Kidney capillary endothelial cell (primary cell): ENCODE measurements around the gene CLRN2.

Experiments used
- DNase-seq: peaks from one replicate; pipeline ENCODE4 v3.0.0-alpha.2; 2018; ENCODE audit warnings: low spot score

The CLRN2 gene

GRCh38 chr4:17514865-17515264, at the start of gene CLRN2:
Gene CLRN2, plus strand, starts transcription at chr4:17515165. Its CDS starts 102 bp downstream, at chr4:17515267.
- no peak for DNase-seq

- peak; percentile 46 for DNase-seq
These were observed 46.2 kb upstream of the CLRN2 start for GRCh38 chr4:17468619-17469221.

DNA sequence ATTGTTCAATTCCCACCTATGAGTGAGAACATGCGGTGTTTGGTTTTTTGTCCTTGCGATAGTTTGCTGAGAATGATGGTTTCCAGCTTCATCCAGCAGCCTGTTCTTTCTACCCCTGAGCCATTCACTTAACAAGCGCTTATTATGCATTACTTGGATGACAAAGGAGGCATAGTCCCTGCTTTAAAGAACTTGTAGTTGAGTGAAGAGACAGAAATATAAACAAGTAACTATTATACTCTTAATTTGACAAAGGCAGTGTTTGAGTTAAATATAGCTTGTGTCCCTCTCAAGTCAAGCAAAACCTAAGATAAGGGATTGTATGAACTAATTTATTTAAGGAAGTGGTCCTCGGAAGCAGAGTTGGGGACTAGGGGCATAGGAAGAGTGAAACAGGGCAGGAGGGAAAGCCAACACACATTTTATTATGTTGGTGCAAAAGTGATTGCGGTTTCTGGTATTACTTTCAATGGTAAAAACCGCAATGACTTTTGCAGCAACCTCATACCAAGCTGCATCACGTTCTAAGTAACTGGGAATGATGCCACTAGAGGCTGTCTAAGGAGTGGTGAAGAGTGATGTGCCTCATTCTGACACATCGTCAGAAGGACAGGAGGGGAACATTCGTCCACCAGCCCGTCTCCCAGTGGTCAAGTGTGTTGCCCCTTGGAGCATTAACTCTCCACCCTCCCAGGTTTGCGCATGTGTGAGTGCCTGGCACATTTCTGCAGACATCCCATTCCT, 44.9 kb upstream of the CLRN2 start:
- no peak for DNase-seq

DNA sequence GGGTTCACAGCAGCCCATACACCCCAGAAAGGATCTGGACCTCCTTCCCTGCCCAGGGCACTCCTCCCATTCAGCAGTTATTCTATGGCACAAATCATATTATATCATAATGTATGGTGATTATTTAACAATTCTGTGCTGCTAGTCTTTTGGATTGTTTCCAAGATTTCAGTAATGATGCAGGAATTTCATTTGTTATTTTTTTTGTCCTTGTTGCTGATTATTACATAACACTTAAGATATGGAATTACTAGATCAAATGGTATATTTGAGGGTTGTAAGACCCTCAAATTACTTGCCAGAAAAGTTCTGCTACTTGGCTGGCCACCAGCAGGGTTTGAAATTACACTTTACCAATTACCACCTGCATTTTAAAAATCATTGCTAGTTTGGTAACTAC, 39.5 kb upstream of the CLRN2 start:
- no peak for DNase-seq

DNA sequence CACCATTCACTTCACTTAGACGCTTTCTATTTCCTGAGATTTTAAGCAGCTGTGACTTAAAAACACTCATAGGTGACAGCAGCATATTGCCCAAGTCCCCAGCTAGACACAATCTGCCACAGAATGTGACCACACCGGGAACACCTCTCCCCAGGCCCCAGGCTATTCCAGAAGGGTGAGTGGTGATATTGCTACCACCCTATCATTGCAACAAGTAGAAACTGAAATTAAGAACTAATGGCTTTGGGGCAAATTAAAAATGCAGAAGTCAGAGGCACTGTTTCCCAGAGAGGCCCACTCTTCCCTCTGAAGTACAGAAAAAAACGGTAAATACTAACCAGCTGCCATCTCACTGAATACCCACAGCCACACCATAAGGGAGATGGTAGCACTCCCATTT, 38.1 kb upstream of the CLRN2 start:
- DNase-seq: no peak

GRCh38 chr4:17477774-17478472, 37.0 kb upstream of the CLRN2 start:
- DNase-seq: no peak

DNA sequence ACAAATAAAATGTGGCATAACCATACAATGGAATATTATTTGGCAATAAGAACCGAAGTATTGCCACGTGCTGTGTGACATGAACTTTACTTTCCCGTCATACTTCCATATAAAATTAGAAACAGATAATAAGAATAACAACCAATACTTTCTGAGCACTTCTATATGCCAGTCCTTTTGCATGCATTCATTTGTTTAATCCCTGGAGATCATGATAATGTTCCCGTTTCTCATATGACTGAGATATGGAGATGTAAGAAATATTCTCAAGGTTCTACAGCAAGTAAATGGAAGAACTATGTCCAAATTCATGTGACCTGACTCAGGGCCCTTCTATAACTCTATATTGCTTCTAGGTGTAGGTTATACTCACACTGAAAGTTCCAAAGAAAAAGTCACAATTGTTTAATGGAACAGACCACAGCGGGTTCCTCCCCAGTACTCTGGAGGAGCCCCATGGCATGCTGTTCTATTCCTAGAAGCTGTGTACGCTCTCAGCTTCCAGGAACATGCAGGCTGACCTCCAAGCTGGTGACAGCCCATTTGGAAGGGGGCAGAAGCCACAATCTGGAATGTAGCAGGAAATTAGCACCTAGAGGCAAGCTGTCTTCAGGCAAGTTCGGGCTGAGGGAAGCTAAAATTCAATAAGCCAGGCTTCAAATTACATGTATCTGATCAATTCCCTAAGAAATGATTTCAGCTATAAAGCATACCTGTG, 34.6 kb upstream of the CLRN2 start:
- DNase-seq: no peak

GRCh38 chr4:17480955-17481354, 34.0 kb upstream of the CLRN2 start:
- DNase-seq: no peak

DNA sequence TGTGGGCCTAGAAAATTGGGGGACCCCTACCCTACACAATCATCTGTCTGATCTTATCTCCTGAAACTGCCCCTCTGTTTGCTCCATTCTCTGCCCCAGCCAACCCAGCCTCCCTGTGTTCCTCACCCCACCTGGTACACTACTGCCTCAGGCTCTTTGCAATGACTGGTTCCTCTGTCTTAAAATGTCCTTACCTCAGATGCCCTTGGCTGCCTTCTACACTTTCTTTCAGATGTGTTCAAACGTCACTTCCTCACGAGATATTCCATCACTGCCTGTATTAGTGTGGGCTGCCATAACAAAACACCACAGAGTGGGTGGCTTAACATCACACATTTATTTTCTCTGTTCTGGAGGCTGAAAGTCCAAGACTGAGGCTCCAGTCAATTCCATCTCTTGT, 32.2 kb upstream of the CLRN2 start:
- no peak for DNase-seq

DNA sequence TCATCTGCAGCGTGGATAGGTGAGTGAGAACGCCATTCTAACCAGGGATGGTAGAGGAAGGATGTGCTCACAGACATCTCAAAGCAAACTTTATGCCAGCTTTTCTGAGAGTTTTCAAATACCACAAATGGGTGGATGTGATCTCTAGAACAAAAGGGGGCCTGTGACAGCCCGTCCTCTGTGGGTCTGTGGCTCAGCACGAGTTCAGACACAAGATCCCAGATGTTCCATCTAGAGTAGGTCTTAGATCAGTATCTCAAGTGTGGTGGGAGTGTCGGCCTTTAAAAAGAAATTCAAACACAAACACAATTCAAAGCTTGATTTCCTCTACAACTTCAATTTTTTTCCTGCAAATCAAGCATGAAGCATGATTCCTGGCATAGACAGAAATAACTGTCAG, 25.8 kb upstream of the CLRN2 start:
- no peak for DNase-seq

DNA sequence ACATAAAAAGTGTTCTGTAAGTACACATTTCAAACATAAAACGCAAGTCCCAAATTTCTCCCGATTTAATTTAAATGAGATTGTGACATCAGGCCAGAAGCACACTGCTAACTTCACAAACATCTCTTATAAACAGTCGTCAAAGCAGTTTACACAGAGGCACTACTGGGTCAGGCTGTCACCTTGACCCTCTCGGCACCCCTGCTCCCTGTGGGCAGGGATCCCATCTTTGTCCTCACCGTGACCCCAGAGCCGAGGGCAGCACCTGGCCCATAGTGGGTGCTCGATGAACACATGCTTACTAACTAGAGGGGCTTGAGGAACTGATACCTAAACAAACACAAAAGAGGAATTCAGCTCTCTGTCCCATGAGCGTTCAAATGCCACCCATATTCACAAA, 25.2 kb upstream of the CLRN2 start:
- DNase-seq: no peak

DNA sequence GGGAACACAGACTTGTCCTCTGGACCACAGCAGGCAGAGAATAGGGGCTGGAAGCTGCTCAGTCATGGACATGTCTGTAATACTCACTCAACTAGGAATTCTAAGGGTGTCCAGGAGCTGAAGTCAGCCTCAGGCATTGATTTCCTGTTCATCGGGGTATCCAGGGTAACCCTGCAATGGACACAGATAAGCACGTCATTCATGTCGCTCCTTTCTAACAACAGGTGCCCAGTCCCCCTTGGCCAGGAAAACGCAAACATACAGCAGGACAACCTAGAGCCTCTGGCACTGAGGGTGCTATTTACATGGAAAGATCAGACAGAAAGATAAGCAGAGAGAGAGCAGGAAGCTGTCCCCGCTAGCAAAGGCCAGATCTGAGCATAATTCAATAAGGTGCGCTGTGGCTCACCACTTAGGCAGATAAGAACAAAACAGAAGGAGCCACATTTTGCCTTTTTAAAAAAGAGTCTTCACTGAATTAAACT, 24.3 kb upstream of the CLRN2 start:
- DNase-seq: no peak

- no peak for DNase-seq
These were observed 23.8 kb upstream of the CLRN2 start for GRCh38 chr4:17491196-17491595.

- no peak for DNase-seq
These were observed 22.8 kb upstream of the CLRN2 start for GRCh38 chr4:17492058-17492741.

DNA sequence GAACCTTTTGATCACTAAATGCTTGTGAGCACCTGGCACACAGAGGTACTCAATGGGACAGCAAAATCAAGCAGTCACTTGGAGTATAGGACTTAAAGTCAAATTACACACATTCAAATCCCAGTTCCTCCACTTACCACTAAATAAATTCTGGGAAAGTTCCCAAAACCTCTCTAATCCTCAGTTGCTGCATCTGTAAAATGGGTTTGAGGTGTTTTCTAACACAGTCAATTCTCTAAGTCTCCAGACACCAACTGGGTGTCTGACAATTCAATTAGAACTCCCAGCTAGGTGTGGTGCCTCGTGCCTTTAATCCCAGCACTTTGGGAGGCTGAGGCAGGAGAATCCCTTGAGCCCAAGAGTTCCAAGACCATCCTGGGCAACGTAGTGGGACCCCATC, 22.1 kb upstream of the CLRN2 start:
- DNase-seq: no peak

DNA sequence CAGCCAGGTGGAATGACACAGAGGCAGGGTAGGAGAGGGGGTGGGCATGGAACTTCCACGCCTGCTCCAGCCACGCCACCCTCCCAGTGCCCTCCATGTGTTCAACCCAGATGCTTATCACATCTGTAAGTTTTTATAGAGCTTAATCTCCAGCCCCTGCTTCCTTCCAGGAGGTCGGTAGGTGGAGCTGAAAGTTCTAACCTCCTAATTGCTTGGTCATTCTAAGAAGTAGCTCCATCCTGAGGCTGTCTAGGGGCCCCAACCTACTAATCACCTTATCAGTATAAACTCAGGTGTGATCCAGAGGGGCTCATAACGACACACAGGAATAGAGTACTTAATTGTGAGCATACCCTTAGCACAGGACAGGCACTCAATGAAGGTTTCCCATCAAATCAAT, 21.3 kb upstream of the CLRN2 start:
- DNase-seq: no peak

DNA sequence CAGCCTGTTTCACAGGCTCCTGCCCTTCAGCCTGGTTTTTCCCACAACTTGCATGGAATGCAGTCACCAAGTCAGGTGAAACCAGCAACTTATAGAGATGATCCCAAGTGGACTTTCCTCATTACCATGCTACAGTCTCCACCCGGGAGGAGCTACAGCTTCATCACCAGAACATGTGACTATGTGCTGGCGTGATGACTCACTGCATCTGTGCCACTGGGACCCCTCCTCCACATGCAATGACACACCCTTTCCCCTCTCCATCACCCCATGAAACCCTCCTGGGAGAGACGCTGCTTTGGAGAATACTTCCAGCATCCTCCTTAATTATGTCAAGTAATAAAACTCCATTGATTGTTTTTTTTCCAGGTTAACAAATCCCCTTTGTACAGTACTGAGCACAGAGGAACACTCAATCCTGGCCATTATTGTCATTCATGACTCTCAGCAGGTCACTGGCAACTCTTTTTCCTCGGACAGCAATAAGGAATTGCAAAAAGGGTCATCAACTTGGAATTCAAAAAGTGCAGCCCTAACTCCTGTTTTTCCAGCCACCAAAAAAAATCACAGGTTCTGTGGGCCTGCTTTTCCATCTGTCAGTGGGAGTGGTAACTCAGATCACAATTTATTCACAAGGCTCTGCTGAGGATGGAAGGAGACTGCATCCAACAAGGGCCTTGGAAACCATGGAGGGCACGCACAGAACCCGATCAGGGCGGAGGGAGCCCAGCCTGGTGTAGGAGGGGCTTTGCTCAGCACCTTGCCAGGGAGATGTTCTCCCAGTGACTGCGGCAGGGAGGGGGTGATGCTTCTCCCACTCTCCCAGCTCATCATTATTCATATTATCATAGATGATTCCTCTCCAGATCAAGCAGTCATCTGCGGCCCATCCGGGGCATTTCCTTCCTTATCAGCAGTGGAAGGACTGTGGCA, 20.4 kb upstream of the CLRN2 start:
- peak; percentile 67 for DNase-seq

DNA sequence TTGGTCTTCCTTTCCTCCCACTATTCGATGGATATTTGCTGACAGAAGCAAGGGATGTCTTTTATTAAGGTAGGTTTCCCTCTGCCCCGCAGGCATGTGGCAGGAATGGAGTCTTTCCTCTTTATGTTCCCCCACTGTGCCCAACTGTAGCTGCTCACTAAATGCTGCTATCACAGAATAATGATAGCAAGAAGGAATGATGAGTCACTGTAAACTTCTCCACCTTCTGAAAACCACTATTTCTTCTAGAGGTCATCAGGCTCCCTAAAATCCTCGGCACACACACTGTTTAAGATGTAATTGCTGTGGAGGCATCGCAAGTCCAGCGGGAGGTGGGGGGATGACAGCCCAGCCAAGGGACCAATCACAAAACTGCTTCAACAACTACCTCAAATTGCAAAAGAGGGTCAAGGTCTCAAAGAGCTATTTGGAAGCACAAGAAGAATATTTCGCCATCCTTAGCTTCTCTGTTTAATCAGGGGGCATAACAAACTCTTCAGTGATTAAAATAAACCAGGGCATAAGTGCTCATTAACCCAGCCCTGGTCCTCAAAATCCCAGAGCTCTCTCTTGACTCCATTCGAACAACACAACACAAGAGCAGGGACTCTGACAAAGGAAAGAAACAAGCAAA, 17.0 kb upstream of the CLRN2 start:
- DNase-seq: no peak

GRCh38 chr4:17500574-17500973, 14.4 kb upstream of the CLRN2 start:
- DNase-seq: no peak

DNA sequence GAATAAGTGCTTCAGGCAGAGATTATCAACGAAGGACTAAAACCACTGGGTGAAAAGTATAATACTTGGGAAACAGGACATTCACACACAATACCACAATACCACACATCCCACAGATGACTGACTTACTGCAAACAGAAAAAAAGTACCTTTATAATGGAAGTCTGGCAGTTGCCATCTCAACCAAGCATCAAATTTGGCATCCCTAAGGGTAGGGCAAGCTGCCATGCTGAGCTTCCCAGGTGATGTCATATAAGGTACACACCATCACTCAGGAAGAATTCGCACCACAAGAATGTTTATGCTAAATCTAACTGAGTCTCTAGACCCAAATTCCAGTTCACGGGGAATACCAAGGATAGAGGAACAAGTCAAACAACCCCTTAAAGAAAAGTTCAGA, 12.2 kb upstream of the CLRN2 start:
- DNase-seq: no peak
